ENCODE results near the gene CIB2. TPM values are rescaled to one million over a fixed set of nuclear protein-coding genes. Genes with fewer than 3 reads are reported as not detected.
"Not testable (repeated sequence)": the region's sequence is repeated elsewhere in the genome, so short reads cannot be mapped to it uniquely, and the experiment has no call there.

CIB2 gene
- total RNA-seq, 3 donors from 2014 or later = 8.1 to 13.7 (median 10.9) TPM

- intact Hi-C loops (cut with DNase I, micrococcal nuclease) = no loop called here
- ATAC-seq = no peak
- TF ChIP-seq CTCF (IDR thresholded peaks at IDR 0.05) = no peak
- DNase-seq = no peak
- H3K4me3 ChIP-seq = no peak overlapping the region
- H3K9me3 ChIP-seq = no peaks in the 10 kb centered on the region
- peaks cover under 1% of the 10 kb centered on the region for H3K36me3 ChIP-seq (ENCODE audit: low read depth)
- peaks cover 14% of the 10 kb centered on the region for H3K4me1 ChIP-seq (ENCODE audit: low read depth)
Observed at GRCh38 chr15:78155355-78155939, 24.2 kb upstream of the CIB2 start.

- no peak for DNase-seq
- intact Hi-C loops (cut with DNase I, micrococcal nuclease) = no loop called here
- Histone ChIP-seq H3K9me3 (no peaks in the 10 kb centered on the region), H3K36me3 (ENCODE audit: low read depth) (no peaks in the 10 kb centered on the region), H3K4me1 (ENCODE audit: low read depth) (peaks cover 14% of the 10 kb centered on the region), H3K4me3 (no peak overlapping the region)
- TF ChIP-seq CTCF (IDR thresholded peaks at IDR 0.05) = no peak
- ATAC-seq = no peak
Observed at GRCh38 chr15:78154955-78155354, 23.7 kb upstream of the CIB2 start.

GRCh38 chr15:78151075-78151474 lies 19.8 kb upstream of the CIB2 start:
- H3K36me3 ChIP-seq (ENCODE audit: low read depth); ATAC-seq; intact Hi-C loops (cut with DNase I, micrococcal nuclease); H3K4me3 ChIP-seq; DNase-seq; H3K9me3 ChIP-seq: not testable (repeated sequence)
- peaks cover 22% of the 10 kb centered on the region for H3K4me1 ChIP-seq (ENCODE audit: low read depth)

- intact Hi-C loops (cut with DNase I, micrococcal nuclease) = no loop called here
- ATAC-seq (peak; percentile 33), DNase-seq (peak in 1 of 3 donors; percentile 53)
- Histone ChIP-seq H3K4me1 (ENCODE audit: low read depth) (peaks cover 15% of the 10 kb centered on the region), H3K4me3 (peak overlapping the region; percentile 71), H3K9me3 (no peaks in the 10 kb centered on the region), H3K36me3 (ENCODE audit: low read depth) (no peaks in the 10 kb centered on the region)
- TF ChIP-seq CTCF (IDR thresholded peaks at IDR 0.05) = no peak
Observed at GRCh38 chr15:78149805-78150751, 18.8 kb upstream of the CIB2 start.

- peak; percentile 100 for DNase-seq
- H3K36me3 ChIP-seq (ENCODE audit: low read depth) = no peaks in the 10 kb centered on the region
- H3K9me3 ChIP-seq = no peaks in the 10 kb centered on the region
- intact Hi-C loops (cut with DNase I, micrococcal nuclease) = no loop called here
- peak within 1 kb of the TSS; percentile 71 for H3K4me3 ChIP-seq
- H3K4me1 ChIP-seq (ENCODE audit: low read depth) = peaks cover 15% of the 10 kb centered on the region
- peak; percentile 99 for ATAC-seq
- TF ChIP-seq CTCF (IDR thresholded peaks at IDR 0.05) = no peak
Observed at GRCh38 chr15:78149068-78149804, 18.0 kb upstream of the CIB2 start, which contains the start of gene IDH3A. Gene IDH3A, plus strand, starts transcription at chr15:78149362. Its CDS starts 42 bp downstream, at chr15:78149404.
